HG03095 (cell line): Measurements from ENCODE around the gene GATA2.

Experiments
- ATAC-seq: cut with Tn5 transposase; IDR thresholded peaks from one replicate; pipeline ENCODE4 v1.9.1; 2021; ENCODE audit warnings: moderate library complexity; ENCODE audit not compliant: unreplicated experiment

GATA2 gene

GRCh38 chr3:128436214-128436613 is 56.8 kb downstream of the GATA2 start:
- no peak for ATAC-seq

- ATAC-seq = no peak
These were observed 57.4 kb downstream of the GATA2 start for GRCh38 chr3:128435561-128435960.

GRCh38 chr3:128435058-128435457 is 57.9 kb downstream of the GATA2 start:
- ATAC-seq = no peak

- no peak for ATAC-seq
These were observed 58.5 kb downstream of the GATA2 start for GRCh38 chr3:128434524-128434923.

DNA sequence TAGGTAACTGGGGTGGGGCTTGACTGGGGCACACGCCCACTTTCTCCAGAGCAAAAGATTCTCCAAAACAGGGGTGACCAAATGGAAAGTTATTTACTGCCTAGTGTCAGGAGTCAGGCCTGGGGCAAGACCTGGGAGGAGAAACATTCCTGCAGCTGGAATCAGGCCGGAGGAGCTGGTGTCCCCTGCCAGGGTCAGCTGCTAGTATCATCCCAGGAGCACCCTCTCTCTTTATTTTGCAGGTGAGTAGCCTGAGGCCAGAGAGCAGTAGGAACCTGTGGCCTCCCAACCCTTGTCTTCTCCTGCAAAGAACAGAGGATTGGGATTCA is 59.2 kb downstream of the GATA2 start:
- no peak for ATAC-seq

GRCh38 chr3:128432971-128433836 is 59.8 kb downstream of the GATA2 start:
- no peak for ATAC-seq

- no peak for ATAC-seq
These were observed 60.6 kb downstream of the GATA2 start for GRCh38 chr3:128432301-128432970.

DNA sequence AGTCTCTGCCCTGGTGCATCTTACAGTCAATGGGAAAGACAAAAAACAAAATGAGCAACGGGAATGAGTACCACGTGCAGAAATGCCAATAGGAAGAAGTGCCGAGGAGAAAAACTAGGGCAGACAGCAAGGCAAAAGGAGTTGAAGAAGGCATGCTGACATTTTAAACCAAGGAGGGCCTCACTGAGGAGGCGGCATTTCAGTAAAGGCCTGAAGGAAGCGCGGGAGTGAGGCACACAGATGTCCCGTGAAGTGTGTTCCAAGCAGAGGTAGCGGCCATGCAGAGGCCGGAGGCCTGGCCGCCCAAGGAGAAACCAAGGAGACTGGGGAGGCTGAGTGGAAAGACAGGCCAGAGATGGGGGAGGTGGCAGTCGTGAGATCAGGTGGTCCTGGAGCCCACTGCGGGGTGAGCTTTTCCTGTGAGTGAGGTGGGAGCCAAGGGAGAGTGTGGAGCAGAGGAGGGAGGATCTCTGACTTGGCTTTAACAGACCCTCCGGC is 61.1 kb downstream of the GATA2 start:
- no peak for ATAC-seq

DNA sequence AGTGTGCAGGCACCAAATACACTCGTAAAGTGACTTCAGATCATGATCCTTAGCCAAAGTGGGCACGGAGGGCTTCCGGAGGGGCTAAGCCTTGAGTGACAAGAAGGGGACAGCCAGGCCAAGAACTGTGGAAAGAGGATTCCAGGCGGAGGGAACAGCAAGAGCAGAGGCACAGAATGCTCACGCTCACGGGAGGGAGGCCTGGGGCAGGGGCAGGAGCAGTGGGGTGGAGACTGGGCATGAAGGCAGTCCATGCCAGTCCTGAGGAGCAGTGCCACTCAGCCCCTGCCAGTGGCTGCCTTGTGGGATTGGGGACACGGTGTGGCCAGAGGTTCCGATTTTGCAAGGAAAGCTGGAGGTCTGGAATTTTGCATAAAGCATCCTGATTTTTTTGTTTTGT is 62.3 kb downstream of the GATA2 start:
- ATAC-seq = no peak

DNA sequence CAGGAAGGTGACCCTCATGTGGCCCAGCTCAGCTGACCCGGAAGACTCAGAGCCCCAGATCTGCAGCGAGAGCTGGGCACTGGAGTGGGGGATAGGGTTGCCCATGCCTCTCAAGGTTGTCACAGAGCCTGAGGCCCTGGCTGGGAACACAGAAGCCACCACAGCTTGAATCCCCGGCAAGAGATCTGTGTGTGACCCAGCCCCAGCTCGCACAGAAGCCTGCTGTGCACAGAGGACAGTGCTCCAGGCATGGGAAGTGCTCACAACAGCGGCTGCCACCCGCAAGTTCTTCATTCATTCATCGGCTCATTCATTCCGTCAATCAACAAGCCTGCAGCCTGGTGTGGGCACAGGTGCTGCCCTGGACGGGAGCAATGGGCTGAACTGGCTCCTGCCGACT is 62.7 kb downstream of the GATA2 start:
- ATAC-seq = no peak

DNA sequence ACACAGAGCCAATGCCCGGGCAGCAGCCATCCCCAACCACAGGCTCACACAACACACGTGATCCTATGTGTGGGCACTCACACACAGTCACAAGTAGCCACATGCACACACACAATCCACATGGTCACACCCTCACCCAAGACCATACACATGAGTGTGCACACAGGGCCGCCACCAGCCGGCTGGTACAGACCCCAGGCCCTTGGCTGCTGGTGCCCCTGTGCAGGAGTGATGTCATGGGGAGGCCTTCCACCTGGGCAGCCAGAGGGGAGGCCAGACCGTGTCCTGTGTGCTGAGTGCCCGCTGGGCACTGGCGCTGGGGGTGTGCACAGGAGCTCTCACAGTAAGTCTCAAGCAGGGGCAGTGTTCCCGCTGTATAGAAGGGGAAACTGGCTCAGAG is 63.2 kb downstream of the GATA2 start:
- no peak for ATAC-seq
